ENCODE data around the gene SLC15A1. TPM values are rescaled to one million over a fixed set of nuclear protein-coding genes. Genes with fewer than 3 reads are reported as not detected.

SLC15A1 gene
- total RNA-seq, 1 experiment from 2014 or later: 1.9 TPM

GRCh38 chr13:98743377-98743776 is 9.1 kb downstream of the SLC15A1 start:
- Histone ChIP-seq H4K8ac (replicated peaks; ENCODE audit: insufficient read length, low read depth, low read length) (no peak overlapping the region), H3K79me2 (ENCODE audit: insufficient read depth, low read length) (no peaks in the 10 kb centered on the region), H2BK15ac (ENCODE audit: low read depth, low read length) (no peak overlapping the region), H3K56ac (ENCODE audit: insufficient read length, low read depth, low read length) (no peak overlapping the region), H4K91ac (ENCODE audit: insufficient read length, low read depth, low read length) (no peak overlapping the region), H4K20me1 (ENCODE audit: control insufficient read depth, insufficient read depth, insufficient read length) (no peaks in the 10 kb centered on the region), H3K9me3 (ENCODE audit: control insufficient read depth, low read depth, low read length) (peaks cover 11% of the 10 kb centered on the region), H2BK12ac (ENCODE audit: insufficient read length, low read depth, low read length) (peak overlapping the region; percentile 23), H2AK5ac (ENCODE audit: insufficient read length, low read length) (no peak overlapping the region), H3K79me1 (ENCODE audit: insufficient read depth, low read depth, low read length, poor library complexity, severe bottlenecking) (no peaks in the 10 kb centered on the region), H4K5ac (ENCODE audit: insufficient read length, low read depth, low read length) (no peak overlapping the region), H3K23me2 (ENCODE audit: insufficient read length, low read depth, low read length, poor library complexity, severe bottlenecking) (no peaks in the 10 kb centered on the region), H3K14ac (ENCODE audit: insufficient read depth, low read length) (no peak overlapping the region), H3K18ac (ENCODE audit: insufficient read length, low read depth, low read length) (no peak overlapping the region), H3K9ac (ENCODE audit: extremely low read depth, insufficient read length, low read length) (no peak overlapping the region), H3K4me1 (ENCODE audit: insufficient read depth, low read length) (no peaks in the 10 kb centered on the region), H2BK120ac (ENCODE audit: low read depth, low read length, poor library complexity, severe bottlenecking) (no peak overlapping the region), H3K27me3 (ENCODE audit: insufficient read depth, low read length) (no peaks in the 10 kb centered on the region), H3K4ac (ENCODE audit: low read depth, low read length) (no peak overlapping the region), H3K4me2 (ENCODE audit: insufficient read depth, insufficient read length, low read length) (no peak overlapping the region), H2BK20ac (ENCODE audit: low read depth, low read length, poor library complexity, severe bottlenecking) (no peak overlapping the region), H3K23ac (ENCODE audit: insufficient read length, low read depth, low read length) (no peak overlapping the region), H3K27ac (ENCODE audit: insufficient read length, low read depth, low read length) (no peak overlapping the region), H3T11ph (ENCODE audit: low read length) (no peak overlapping the region), H2AFZ (ENCODE audit: low read length) (no peak overlapping the region), H2BK5ac (ENCODE audit: insufficient read length, low read length) (no peak overlapping the region)
- Mint-ChIP-seq H3K27me3 (ENCODE audit: low read depth) (peaks cover 2% of the 10 kb centered on the region; the same call in 1 of the 2 replicates), H3K36me3 (ENCODE audit: insufficient read depth in 1 of 3, low read depth in 3 of 3) (peaks cover 8 to 13% (median 9%) of the 10 kb centered on the region in 3 experiments), H3K4me1 (peaks cover 3% of the 10 kb centered on the region in 2 experiments; a peak in 1 of 4 replicates), H3K9me3 (peaks cover 18 to 25% of the 10 kb centered on the region in 2 experiments), H3K27ac (no peak overlapping the region), H3K4me3 (no peak overlapping the region)
- no CpG with 5 or more reads among the region's 2 CpGs for WGBS (ENCODE audit: extremely low coverage, insufficient read length, low lambda C conversion rate)
- DNase-seq: no peak
- TF ChIP-seq, protein P1, sequence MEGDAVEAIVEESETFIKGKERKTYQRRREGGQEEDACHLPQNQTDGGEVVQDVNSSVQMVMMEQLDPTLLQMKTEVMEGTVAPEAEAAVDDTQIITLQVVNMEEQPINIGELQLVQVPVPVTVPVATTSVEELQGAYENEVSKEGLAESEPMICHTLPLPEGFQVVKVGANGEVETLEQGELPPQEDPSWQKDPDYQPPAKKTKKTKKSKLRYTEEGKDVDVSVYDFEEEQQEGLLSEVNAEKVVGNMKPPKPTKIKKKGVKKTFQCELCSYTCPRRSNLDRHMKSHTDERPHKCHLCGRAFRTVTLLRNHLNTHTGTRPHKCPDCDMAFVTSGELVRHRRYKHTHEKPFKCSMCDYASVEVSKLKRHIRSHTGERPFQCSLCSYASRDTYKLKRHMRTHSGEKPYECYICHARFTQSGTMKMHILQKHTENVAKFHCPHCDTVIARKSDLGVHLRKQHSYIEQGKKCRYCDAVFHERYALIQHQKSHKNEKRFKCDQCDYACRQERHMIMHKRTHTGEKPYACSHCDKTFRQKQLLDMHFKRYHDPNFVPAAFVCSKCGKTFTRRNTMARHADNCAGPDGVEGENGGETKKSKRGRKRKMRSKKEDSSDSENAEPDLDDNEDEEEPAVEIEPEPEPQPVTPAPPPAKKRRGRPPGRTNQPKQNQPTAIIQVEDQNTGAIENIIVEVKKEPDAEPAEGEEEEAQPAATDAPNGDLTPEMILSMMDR (conservative IDR thresholded peaks at IDR 0.05): no peak

Measured in H9 (cell line).